ENCODE measurements around the gene RAX. TPM values are rescaled to one million over a fixed set of nuclear protein-coding genes. Genes with fewer than 3 reads are reported as not detected.
"Not testable (repeated sequence)": the region's sequence is repeated elsewhere in the genome, so short reads cannot be mapped to it uniquely, and the experiment has no call there.

The RAX gene
- total and polyA plus RNA-seq, 2 donors = under 0.01 to 0.05 TPM

DNA sequence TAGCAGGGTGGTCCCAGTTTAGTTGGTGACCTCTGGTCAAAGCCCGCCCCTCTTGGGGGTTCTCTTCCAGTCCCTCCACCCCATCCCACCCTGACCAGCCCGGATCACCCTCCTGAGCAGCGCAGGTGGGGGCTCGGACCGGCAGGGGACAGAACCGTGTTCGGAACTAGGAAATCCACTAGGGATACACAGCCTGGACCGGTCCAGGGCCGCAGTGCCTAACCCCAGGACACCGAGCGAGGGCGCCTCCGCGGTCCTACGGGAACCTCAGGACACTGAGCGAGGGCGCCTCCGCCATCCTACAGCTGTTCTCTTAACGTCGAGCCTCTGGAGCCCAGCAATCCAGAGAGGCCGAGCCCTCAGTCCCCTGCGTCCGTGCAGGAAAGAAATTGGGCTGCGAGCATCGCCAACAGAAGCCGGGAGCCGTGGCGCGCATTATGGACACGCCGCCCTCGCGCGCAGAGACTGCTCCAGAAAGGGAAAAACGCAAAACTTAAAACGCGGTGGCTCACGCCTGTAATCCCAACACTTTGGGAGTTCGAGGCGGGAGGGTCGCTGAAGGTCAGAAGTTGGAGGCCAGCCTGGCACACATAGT is 8.5 kb downstream of the RAX start:
- no peaks in the 10 kb centered on the region for H3K9me3 ChIP-seq (ENCODE audit: control insufficient read depth in 2 of 2, insufficient read depth in 1 of 2, low read length in 1 of 2)
- WGBS = 14% methylated on average over 41 of the region's 41 CpGs
- H3K27me3 ChIP-seq (ENCODE audit: control insufficient read depth in 2 of 2, insufficient read depth in 1 of 2, low read length in 1 of 2) = peaks cover 67 to 70% of the 10 kb centered on the region in 2 donors
- H3K27ac ChIP-seq (ENCODE audit: low read depth in 1 of 2, low read length in 1 of 2) = no peak overlapping the region
- no peak for DNase-seq (ENCODE audit: low read depth in 6 of 9, low spot score in 9 of 9)
- no peaks in the 10 kb centered on the region for H3K4me1 ChIP-seq (ENCODE audit: control insufficient read depth in 2 of 2, insufficient read depth in 2 of 2, low read length in 2 of 2)
- H3K36me3 ChIP-seq (ENCODE audit: control insufficient read depth in 2 of 2, insufficient read depth in 2 of 2, low read length in 1 of 2) = no peaks in the 10 kb centered on the region
- no peak overlapping the region for H3K4me3 ChIP-seq (ENCODE audit: low read length in 2 of 2)

DNA sequence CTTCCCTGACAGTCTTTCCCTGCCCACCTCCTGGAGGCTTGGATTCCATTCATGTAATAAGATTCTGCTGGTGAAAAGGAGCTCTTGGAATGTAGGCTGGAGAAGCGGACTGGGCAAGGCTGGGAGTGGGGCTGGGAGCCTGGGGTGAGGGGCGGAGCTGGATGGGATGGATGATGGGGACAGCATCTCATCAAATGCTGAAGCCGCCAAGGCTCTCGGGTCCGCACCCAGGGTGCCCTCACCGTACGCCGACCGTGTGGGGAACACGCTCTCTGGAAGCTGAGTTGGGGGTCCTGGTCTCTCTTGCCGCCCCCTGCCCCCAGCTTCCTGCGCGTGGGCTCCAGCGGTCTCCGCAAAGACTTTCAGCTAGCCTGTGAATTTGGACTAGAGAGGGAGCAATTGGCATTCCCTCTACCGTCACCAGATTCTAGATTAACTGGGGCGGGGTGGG is 9.1 kb downstream of the RAX start:
- H3K27me3 ChIP-seq (ENCODE audit: control insufficient read depth in 2 of 2, insufficient read depth in 1 of 2, low read length in 1 of 2) = peaks cover 62 to 64% of the 10 kb centered on the region in 2 donors
- no peak overlapping the region for H3K4me3 ChIP-seq (ENCODE audit: low read length in 2 of 2)
- no peak for DNase-seq (ENCODE audit: low read depth in 6 of 9, low spot score in 9 of 9)
- no peak overlapping the region for H3K27ac ChIP-seq (ENCODE audit: low read depth in 1 of 2, low read length in 1 of 2)
- no peaks in the 10 kb centered on the region for H3K36me3 ChIP-seq (ENCODE audit: control insufficient read depth in 2 of 2, insufficient read depth in 2 of 2, low read length in 1 of 2)
- WGBS = 19% methylated on average over 17 of the region's 17 CpGs
- no peaks in the 10 kb centered on the region for H3K9me3 ChIP-seq (ENCODE audit: control insufficient read depth in 2 of 2, insufficient read depth in 1 of 2, low read length in 1 of 2)
- no peaks in the 10 kb centered on the region for H3K4me1 ChIP-seq (ENCODE audit: control insufficient read depth in 2 of 2, insufficient read depth in 2 of 2, low read length in 2 of 2)

DNA sequence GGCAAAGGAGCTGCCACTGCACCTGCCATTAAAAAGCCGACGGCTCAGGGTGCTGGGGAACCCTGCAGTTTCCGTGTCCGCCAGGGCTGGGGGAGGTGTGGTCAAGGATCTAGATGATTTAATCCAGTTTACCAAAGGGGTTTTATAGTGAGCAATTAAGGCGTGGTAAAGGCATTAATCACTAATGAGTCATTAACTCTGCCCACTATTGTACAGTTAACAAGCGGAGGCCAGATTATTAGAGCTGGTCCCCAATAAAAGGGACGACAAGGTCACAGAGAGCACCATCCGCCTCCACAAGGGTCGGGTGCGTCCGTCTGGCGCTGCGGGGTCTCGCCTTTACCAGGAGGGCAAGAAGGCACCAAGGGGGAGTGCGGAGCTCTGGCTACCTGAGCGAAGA is 9.6 kb downstream of the RAX start:
- no peaks in the 10 kb centered on the region for H3K36me3 ChIP-seq (ENCODE audit: control insufficient read depth in 2 of 2, insufficient read depth in 2 of 2, low read length in 1 of 2)
- H3K9me3 ChIP-seq (ENCODE audit: control insufficient read depth in 2 of 2, insufficient read depth in 1 of 2, low read length in 1 of 2) = no peaks in the 10 kb centered on the region
- H3K4me3 ChIP-seq (ENCODE audit: low read length in 2 of 2) = no peak overlapping the region
- H3K27me3 ChIP-seq (ENCODE audit: control insufficient read depth in 2 of 2, insufficient read depth in 1 of 2, low read length in 1 of 2) = peaks cover 57 to 60% of the 10 kb centered on the region in 2 donors
- DNase-seq (ENCODE audit: low read depth in 6 of 9, low spot score in 9 of 9) = no peak
- WGBS = 15% methylated on average over 16 of the region's 16 CpGs
- H3K27ac ChIP-seq (ENCODE audit: low read depth in 1 of 2, low read length in 1 of 2) = no peak overlapping the region
- H3K4me1 ChIP-seq (ENCODE audit: control insufficient read depth in 2 of 2, insufficient read depth in 2 of 2, low read length in 2 of 2) = no peaks in the 10 kb centered on the region

DNA sequence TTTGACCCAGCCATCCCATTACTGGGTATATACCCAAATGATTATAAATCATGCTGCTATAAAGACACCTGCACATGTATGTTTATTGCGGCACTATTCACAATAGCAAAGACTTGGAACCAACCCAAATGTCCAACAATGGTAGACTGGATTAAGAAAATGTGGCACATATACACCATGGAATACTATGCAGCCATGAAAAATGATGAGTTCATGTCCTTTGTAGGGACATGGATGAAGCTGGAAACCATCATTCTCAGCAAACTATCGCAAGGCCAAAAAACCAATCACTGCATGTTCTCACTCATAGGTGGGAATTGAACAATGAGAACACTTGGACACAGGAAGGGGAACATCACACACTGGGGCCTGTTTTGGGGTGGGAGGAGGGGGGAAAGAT is 11.0 kb downstream of the RAX start:
- H3K9me3 ChIP-seq (ENCODE audit: control insufficient read depth in 2 of 2, insufficient read depth in 1 of 2, low read length in 1 of 2); H3K36me3 ChIP-seq (ENCODE audit: control insufficient read depth in 2 of 2, insufficient read depth in 2 of 2, low read length in 1 of 2); DNase-seq (ENCODE audit: low read depth in 6 of 9, low spot score in 9 of 9); H3K4me1 ChIP-seq (ENCODE audit: control insufficient read depth in 2 of 2, insufficient read depth in 2 of 2, low read length in 2 of 2); H3K27ac ChIP-seq (ENCODE audit: low read depth in 1 of 2, low read length in 1 of 2); H3K4me3 ChIP-seq (ENCODE audit: low read length in 2 of 2): not testable (repeated sequence)
- WGBS = 100% methylated on average over 1 of the region's 2 CpGs
- peaks cover 43 to 46% of the 10 kb centered on the region in 2 donors for H3K27me3 ChIP-seq (ENCODE audit: control insufficient read depth in 2 of 2, insufficient read depth in 1 of 2, low read length in 1 of 2)

DNA sequence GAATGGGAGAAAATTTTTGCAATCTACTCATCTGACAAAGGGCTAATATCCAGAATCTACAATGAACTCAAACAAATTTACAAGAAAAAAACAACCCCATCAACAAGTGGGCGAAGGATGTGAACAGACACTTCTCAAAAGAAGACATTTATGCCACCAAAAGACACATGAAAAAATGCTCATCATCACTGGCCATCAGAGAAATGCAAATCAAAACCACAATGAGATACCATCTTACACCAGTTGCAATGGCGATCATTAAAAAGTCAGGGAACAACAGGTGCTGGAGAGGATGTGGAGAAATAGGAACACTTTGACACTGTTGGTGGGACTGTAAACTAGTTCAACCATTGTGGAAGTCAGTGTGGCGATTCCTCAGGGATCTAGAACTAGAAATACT is 11.4 kb downstream of the RAX start:
- H3K36me3 ChIP-seq (ENCODE audit: control insufficient read depth in 2 of 2, insufficient read depth in 2 of 2, low read length in 1 of 2); H3K4me1 ChIP-seq (ENCODE audit: control insufficient read depth in 2 of 2, insufficient read depth in 2 of 2, low read length in 2 of 2); H3K9me3 ChIP-seq (ENCODE audit: control insufficient read depth in 2 of 2, insufficient read depth in 1 of 2, low read length in 1 of 2); H3K27ac ChIP-seq (ENCODE audit: low read depth in 1 of 2, low read length in 1 of 2); DNase-seq (ENCODE audit: low read depth in 6 of 9, low spot score in 9 of 9); H3K4me3 ChIP-seq (ENCODE audit: low read length in 2 of 2): not testable (repeated sequence)
- peaks cover 39 to 42% of the 10 kb centered on the region in 2 donors for H3K27me3 ChIP-seq (ENCODE audit: control insufficient read depth in 2 of 2, insufficient read depth in 1 of 2, low read length in 1 of 2)
- WGBS = 82% methylated on average over 3 of the region's 3 CpGs

DNA sequence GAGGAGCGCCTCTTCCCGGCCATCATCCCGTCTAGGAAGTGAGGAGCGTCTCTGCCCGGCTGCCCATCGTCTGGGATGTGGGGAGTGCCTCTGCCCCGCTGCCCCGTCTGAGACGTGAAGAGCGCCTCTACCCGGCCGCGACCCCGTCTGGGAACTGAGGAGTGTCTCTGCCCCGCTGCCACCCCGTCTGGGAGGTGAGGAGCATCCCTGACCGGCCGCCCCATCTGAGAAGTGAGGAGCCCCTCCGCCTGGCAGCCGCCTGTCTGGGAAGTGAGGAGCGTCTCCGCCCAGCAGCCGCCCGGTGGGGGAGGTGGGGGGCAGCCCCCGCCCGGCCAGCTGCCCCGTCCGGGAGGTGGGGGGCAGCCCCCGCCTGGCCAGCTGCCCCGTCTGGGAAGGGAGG is 17.8 kb downstream of the RAX start:
- H3K27me3 ChIP-seq (ENCODE audit: control insufficient read depth in 2 of 2, insufficient read depth in 1 of 2, low read length in 1 of 2); H3K36me3 ChIP-seq (ENCODE audit: control insufficient read depth in 2 of 2, insufficient read depth in 2 of 2, low read length in 1 of 2); DNase-seq (ENCODE audit: low read depth in 6 of 9, low spot score in 9 of 9): not testable (repeated sequence)

DNA sequence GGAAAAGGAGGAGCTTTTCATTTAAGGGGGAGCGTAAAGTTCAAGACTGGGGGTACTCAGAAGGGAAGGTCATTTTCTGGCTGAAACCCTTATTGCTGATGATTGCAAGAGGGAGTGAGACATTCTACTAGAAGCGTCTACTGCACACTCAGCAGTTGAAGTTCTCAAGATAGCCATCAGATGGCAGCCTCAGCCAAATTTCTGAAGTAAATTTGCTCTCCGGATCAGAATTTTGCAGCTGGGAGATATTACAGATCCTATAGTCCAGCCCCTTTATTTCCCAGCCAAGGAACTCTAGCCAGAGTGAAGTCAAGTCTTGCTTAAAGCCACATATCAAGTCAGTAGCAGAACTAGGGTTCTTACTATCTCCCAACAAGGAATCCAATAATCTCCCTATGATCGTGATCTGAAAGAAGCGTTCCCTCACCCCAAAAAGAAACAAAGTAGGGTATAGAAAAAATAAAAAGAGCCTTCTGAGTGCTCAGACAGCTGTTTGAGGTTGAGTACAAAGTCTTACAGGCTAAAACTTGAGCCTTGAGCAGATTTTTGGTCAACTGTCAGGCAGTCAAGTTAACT is 24.0 kb downstream of the RAX start:
- no peak overlapping the region for H3K27ac ChIP-seq (ENCODE audit: low read depth in 1 of 2, low read length in 1 of 2)
- H3K4me3 ChIP-seq (ENCODE audit: low read length in 2 of 2) = no peak overlapping the region
- WGBS = 34% methylated on average over 5 of the region's 5 CpGs
- peaks cover 0 to 8% of the 10 kb centered on the region in 2 donors for H3K27me3 ChIP-seq (ENCODE audit: control insufficient read depth in 2 of 2, insufficient read depth in 1 of 2, low read length in 1 of 2)
- DNase-seq (ENCODE audit: low read depth in 6 of 9, low spot score in 9 of 9) = peak in 5 of 9 donors; percentile 17 to 52 (median 24)
- H3K4me1 ChIP-seq (ENCODE audit: control insufficient read depth in 2 of 2, insufficient read depth in 2 of 2, low read length in 2 of 2) = no peaks in the 10 kb centered on the region
- H3K9me3 ChIP-seq (ENCODE audit: control insufficient read depth in 2 of 2, insufficient read depth in 1 of 2, low read length in 1 of 2) = no peaks in the 10 kb centered on the region
- no peaks in the 10 kb centered on the region for H3K36me3 ChIP-seq (ENCODE audit: control insufficient read depth in 2 of 2, insufficient read depth in 2 of 2, low read length in 1 of 2)

More for the DNA sequence above, 17.8 kb downstream of the RAX start:
- H3K9me3 ChIP-seq (ENCODE audit: control insufficient read depth in 2 of 2, insufficient read depth in 1 of 2, low read length in 1 of 2); H3K27ac ChIP-seq (ENCODE audit: low read depth in 1 of 2, low read length in 1 of 2); H3K4me1 ChIP-seq (ENCODE audit: control insufficient read depth in 2 of 2, insufficient read depth in 2 of 2, low read length in 2 of 2); H3K4me3 ChIP-seq (ENCODE audit: low read length in 2 of 2): not testable (repeated sequence)
- WGBS = 92% methylated on average over 30 of the region's 30 CpGs

DNA sequence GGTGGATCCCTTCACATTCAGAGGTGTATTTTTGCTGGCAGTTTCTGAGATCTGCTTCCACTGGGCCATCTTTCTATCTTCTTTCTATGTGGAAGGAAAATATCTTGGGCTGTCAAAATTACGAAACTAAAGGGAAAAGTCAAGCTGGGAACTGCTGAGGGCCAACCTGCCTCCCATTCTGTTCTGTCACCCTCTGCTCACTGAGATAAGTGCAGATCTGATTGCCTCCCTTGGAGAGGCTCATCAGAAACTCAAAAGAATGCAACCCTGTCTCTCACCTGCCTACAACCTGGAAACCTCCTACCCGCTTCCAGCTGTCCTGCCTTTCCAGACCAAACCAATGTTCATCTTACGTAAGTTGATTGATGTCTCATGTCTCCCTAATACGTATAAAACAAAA is 26.5 kb downstream of the RAX start:
- WGBS = 58% methylated on average over 4 of the region's 4 CpGs
- H3K27me3 ChIP-seq (ENCODE audit: control insufficient read depth in 2 of 2, insufficient read depth in 1 of 2, low read length in 1 of 2) = peaks cover 0 to 8% of the 10 kb centered on the region in 2 donors

DNA sequence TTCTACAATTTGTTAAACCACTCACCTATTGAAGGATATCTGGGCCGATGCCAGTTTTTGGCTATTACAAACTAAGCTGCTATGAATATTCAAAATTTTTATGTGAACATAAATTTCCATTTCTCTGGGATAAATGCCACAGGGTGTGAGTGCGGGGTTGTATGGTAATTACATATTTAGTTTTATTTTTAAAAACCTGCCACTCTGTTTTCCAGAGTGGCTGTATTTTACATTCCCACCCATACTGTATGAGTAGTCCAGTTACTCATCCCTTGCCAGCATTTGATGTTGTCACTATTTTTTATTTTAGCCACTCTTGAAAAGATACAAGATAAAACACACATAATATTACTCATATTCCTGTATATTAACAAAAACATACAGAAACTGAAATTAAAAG is 30.3 kb downstream of the RAX start:
- DNase-seq (ENCODE audit: low read depth in 6 of 9, low spot score in 9 of 9) = no peak
- H3K27me3 ChIP-seq (ENCODE audit: control insufficient read depth in 2 of 2, insufficient read depth in 1 of 2, low read length in 1 of 2) = peaks cover 0 to 5% of the 10 kb centered on the region in 2 donors
- H3K9me3 ChIP-seq (ENCODE audit: control insufficient read depth in 2 of 2, insufficient read depth in 1 of 2, low read length in 1 of 2) = no peaks in the 10 kb centered on the region
- no peak overlapping the region for H3K27ac ChIP-seq (ENCODE audit: low read depth in 1 of 2, low read length in 1 of 2)
- no peaks in the 10 kb centered on the region for H3K36me3 ChIP-seq (ENCODE audit: control insufficient read depth in 2 of 2, insufficient read depth in 2 of 2, low read length in 1 of 2)
- no peak overlapping the region for H3K4me3 ChIP-seq (ENCODE audit: low read length in 2 of 2)
- no peaks in the 10 kb centered on the region for H3K4me1 ChIP-seq (ENCODE audit: control insufficient read depth in 2 of 2, insufficient read depth in 2 of 2, low read length in 2 of 2)
- 96% methylated on average over 2 of the region's 2 CpGs for WGBS

More for the DNA sequence above, 26.5 kb downstream of the RAX start:
- H3K27ac ChIP-seq (ENCODE audit: low read depth in 1 of 2, low read length in 1 of 2) = no peak overlapping the region
- H3K4me1 ChIP-seq (ENCODE audit: control insufficient read depth in 2 of 2, insufficient read depth in 2 of 2, low read length in 2 of 2) = no peaks in the 10 kb centered on the region
- no peaks in the 10 kb centered on the region for H3K36me3 ChIP-seq (ENCODE audit: control insufficient read depth in 2 of 2, insufficient read depth in 2 of 2, low read length in 1 of 2)
- H3K9me3 ChIP-seq (ENCODE audit: control insufficient read depth in 2 of 2, insufficient read depth in 1 of 2, low read length in 1 of 2) = no peaks in the 10 kb centered on the region
- no peak for DNase-seq (ENCODE audit: low read depth in 6 of 9, low spot score in 9 of 9)
- H3K4me3 ChIP-seq (ENCODE audit: low read length in 2 of 2) = no peak overlapping the region

Data from thymus (tissue), 11 donors.